Measurements from ENCODE around the gene PIGZ. TPM values are rescaled to one million over a fixed set of nuclear protein-coding genes. Genes with fewer than 3 reads are reported as not detected.
A peak's percentile ranks its signal among the peaks of the same experiment; 100 is the strongest.

The PIGZ gene
- polyA plus RNA-seq, 1 experiment = 7.0 TPM

- POLR2A ChIA-PET = no interaction called here
- H3K27me3 ChIP-seq (ENCODE audit: control insufficient read depth, insufficient read depth, low read length) = no peaks in the 10 kb centered on the region
- no peak overlapping the region for H3K4me3 ChIP-seq (ENCODE audit: low read depth, low read length)
- CTCF ChIA-PET = interaction anchor here (1.2 kb wide), 1 partner anchor 9 kb away, joined by 4 read pairs; the partner anchor contains the start of gene NCBP2
- DNase-seq (ENCODE audit: low read depth) = no peak
- TF ChIP-seq CTCF (IDR thresholded peaks at IDR 0.05; ENCODE audit: insufficient read depth, low read depth, low read length) = no peak
- H3K36me3 ChIP-seq (ENCODE audit: control insufficient read depth, insufficient read depth, low read length) = peaks cover 1% of the 10 kb centered on the region; the same call in 1 of the 2 replicates
These were observed 17.3 kb downstream of the PIGZ start for GRCh38 chr3:196951371-196951770.

- no peak for DNase-seq (ENCODE audit: low read depth)
- Histone ChIP-seq H3K36me3 (ENCODE audit: control insufficient read depth, insufficient read depth, low read length) (peaks cover 1% of the 10 kb centered on the region; the same call in 1 of the 2 replicates), H3K4me3 (ENCODE audit: low read depth, low read length) (no peak overlapping the region), H3K27me3 (ENCODE audit: control insufficient read depth, insufficient read depth, low read length) (no peaks in the 10 kb centered on the region)
- TF ChIP-seq CTCF (IDR thresholded peaks at IDR 0.05; ENCODE audit: insufficient read depth, low read depth, low read length) = no peak
- ChIA-PET POLR2A (interaction anchor here (0.5 kb wide), 1 partner anchor 120 kb away, joined by 4 read pairs; no protein-coding TSS in a partner anchor), CTCF (interaction anchor here (1.7 kb wide), 1 partner anchor 19 kb away, joined by 4 read pairs; the partner anchor contains the start of gene PIGZ)
These were observed 18.9 kb downstream of the PIGZ start for GRCh38 chr3:196949750-196950149.

GRCh38 chr3:196949285-196949619, 19.4 kb downstream of the PIGZ start:
- no peak for TF ChIP-seq CTCF (IDR thresholded peaks at IDR 0.05; ENCODE audit: insufficient read depth, low read depth, low read length)
- no peak for DNase-seq (ENCODE audit: low read depth)
- Histone ChIP-seq H3K36me3 (ENCODE audit: control insufficient read depth, insufficient read depth, low read length) (peaks cover 1% of the 10 kb centered on the region; the same call in 1 of the 2 replicates), H3K4me3 (ENCODE audit: low read depth, low read length) (no peak overlapping the region), H3K27me3 (ENCODE audit: control insufficient read depth, insufficient read depth, low read length) (no peaks in the 10 kb centered on the region)
- ChIA-PET POLR2A (interaction anchor here (0.5 kb wide), 1 partner anchor 120 kb away, joined by 4 read pairs; no protein-coding TSS in a partner anchor), CTCF (interaction anchor here (1.2 to 1.7 kb wide), 2 partner anchors 20 to 27 kb away, joined by 4 read pairs; partner anchors contain the start of gene PIGZ)

GRCh38 chr3:196948442-196949284, 20.0 kb downstream of the PIGZ start:
- peak; percentile 28; the same call in 1 of the 2 replicates for TF ChIP-seq CTCF (IDR thresholded peaks at IDR 0.05; ENCODE audit: insufficient read depth, low read depth, low read length)
- CTCF ChIA-PET = interaction anchor here (1.2 to 1.7 kb wide), 2 partner anchors 20 to 27 kb away, joined by 4 read pairs; partner anchors contain the start of gene PIGZ
- H3K27me3 ChIP-seq (ENCODE audit: control insufficient read depth, insufficient read depth, low read length) = no peaks in the 10 kb centered on the region
- peaks cover 1% of the 10 kb centered on the region; the same call in 1 of the 2 replicates for H3K36me3 ChIP-seq (ENCODE audit: control insufficient read depth, insufficient read depth, low read length)
- POLR2A ChIA-PET = no interaction called here
- no peak overlapping the region for H3K4me3 ChIP-seq (ENCODE audit: low read depth, low read length)
- no peak for DNase-seq (ENCODE audit: low read depth)

- no peak overlapping the region for H3K4me3 ChIP-seq (ENCODE audit: low read depth, low read length)
- H3K36me3 ChIP-seq (ENCODE audit: control insufficient read depth, insufficient read depth, low read length) = peaks cover 1% of the 10 kb centered on the region; the same call in 1 of the 2 replicates
- H3K27me3 ChIP-seq (ENCODE audit: control insufficient read depth, insufficient read depth, low read length) = no peaks in the 10 kb centered on the region
- ChIA-PET CTCF (interaction anchor here (1.2 to 1.7 kb wide), 2 partner anchors 21 to 28 kb away, joined by 4 read pairs; partner anchors contain the start of gene PIGZ), POLR2A (no interaction called here)
- TF ChIP-seq CTCF (IDR thresholded peaks at IDR 0.05; ENCODE audit: insufficient read depth, low read depth, low read length) = no peak
- DNase-seq (ENCODE audit: low read depth) = no peak
These were observed 20.7 kb downstream of the PIGZ start for GRCh38 chr3:196947860-196948441.

Measured in BJ (cell line).